B cell (primary cell): ENCODE data around the gene ACHE. TPM values are rescaled to one million over a fixed set of nuclear protein-coding genes. Genes with fewer than 3 reads are reported as not detected.

Experiments used
- ATAC-seq: fragments of 200-7000 bp; cut with Tn5 transposase; one replicate; pipeline ENCODE4 v1.10.0; 2021; ENCODE audit warnings: low read depth, mild to moderate bottlenecking, moderate number of reproducible peaks, moderate library complexity
- CTCF ChIA-PET: fragments of 350-600 bp; sonication (Branson Sonifier 250); formaldehyde crosslinking; loops from one replicate; lab custom pipeline; 2021; ENCODE audit warnings: antibody characterized with exemption, inconsistent platforms; lab: Charles Lee
- POLR2A ChIA-PET: fragments of 350-600 bp; sonication (Branson Sonifier 250); formaldehyde crosslinking; loops from one replicate; lab custom pipeline; 2021; ENCODE audit warnings: antibody characterized with exemption; lab: Charles Lee
- DNase-seq: peaks from one replicate; pipeline ENCODE4 v3.0.0; 2013
- H2AFZ ChIP-seq: 2 replicates; pipeline ENCODE4 v1.6.1; 2012; ENCODE audit warnings: mild to moderate bottlenecking, low read depth, low read length; ENCODE audit not compliant: insufficient read depth, poor library complexity, severe bottlenecking
- H3K27ac ChIP-seq, 2 donors: 1 replicate in 1 of 2; 2 replicates in 1 of 2; pipeline ENCODE4 v1.5.1; 2012 to 2013; ENCODE audit warnings: low read length in 2 of 2, mild to moderate bottlenecking in 2 of 2, moderate library complexity in 1 of 2
- H3K27me3 ChIP-seq, 4 experiments: fragments of 200-600 bp in 1 of 4; sonication (generic) in 1 of 4; replicated peaks in 1 of 4; 1 replicate in 2 of 4; 2 replicates in 2 of 4; pipeline versions ENCODE4 v1.6.1 to v1.7.0; 2013 to 2016; ENCODE audit warnings: low read length in 3 of 4, mild to moderate bottlenecking in 2 of 4, mixed read lengths in 1 of 4, moderate library complexity in 1 of 4; ENCODE audit not compliant: insufficient read depth in 4 of 4, control insufficient read depth in 3 of 4; ENCODE audit errors: control extremely low read depth in 1 of 4
- H3K36me3 ChIP-seq, 2 experiments: replicated peaks in 1 of 2; 1 replicate in 1 of 2; 2 replicates in 1 of 2; pipeline versions ENCODE4 v1.6.1 to v1.7.1; 2013; ENCODE audit warnings: low read length in 1 of 2; ENCODE audit not compliant: insufficient read depth in 2 of 2, control insufficient read depth in 1 of 2; ENCODE audit errors: control extremely low read depth in 1 of 2, extremely low read depth in 1 of 2
- H3K4me1 ChIP-seq, 2 donors: fragments of 200-600 bp in 1 of 2; sonication (generic) in 1 of 2; 1 replicate in 1 of 2; 2 replicates in 1 of 2; pipeline versions ENCODE4 v1.5.1 to v1.6.1; 2013 to 2017; ENCODE audit warnings: low read length in 2 of 2; ENCODE audit not compliant: control insufficient read depth in 2 of 2, insufficient read depth in 2 of 2
- H3K4me2 ChIP-seq: replicated peaks from 2 replicates; pipeline ENCODE3; 2012; ENCODE audit warnings: mild to moderate bottlenecking, low read depth, low read length; ENCODE audit not compliant: poor library complexity, severe bottlenecking
- H3K4me3 ChIP-seq, 5 experiments: fragments of 200-600 bp in 1 of 5; sonication (generic) in 1 of 5; 1 replicate in 3 of 5; 2 replicates in 2 of 5; pipeline versions ENCODE4 v1.5.1 to v1.7.0; 2011 to 2016; ENCODE audit warnings: low read length in 4 of 5, mild to moderate bottlenecking in 4 of 5, low read depth in 2 of 5, control low read depth in 1 of 5, moderate library complexity in 1 of 5; ENCODE audit not compliant: insufficient read depth in 1 of 5; ENCODE audit errors: control extremely low read depth in 1 of 5, extremely low read depth in 1 of 5
- H3K79me2 ChIP-seq: fragments of 200-600 bp; sonication (generic); one replicate; pipeline ENCODE4 v1.6.0; 2016; ENCODE audit warnings: low read length; ENCODE audit not compliant: control insufficient read depth, insufficient read depth
- H3K9ac ChIP-seq: fragments of 200-600 bp; sonication (generic); 2 replicates; pipeline ENCODE4 v1.6.1; 2017; ENCODE audit warnings: mild to moderate bottlenecking, low read length, moderate library complexity
- H3K9me3 ChIP-seq, 3 donors: one replicate each; pipeline versions ENCODE4 v1.6.1 to v1.7.1; 2013; ENCODE audit warnings: low read length in 2 of 3; ENCODE audit not compliant: control insufficient read depth in 2 of 3, insufficient read depth in 1 of 3; ENCODE audit errors: control extremely low read depth in 1 of 3
- H4K20me1 ChIP-seq: 2 replicates; pipeline ENCODE4 v1.6.0; 2012; ENCODE audit warnings: mild to moderate bottlenecking, low read length; ENCODE audit not compliant: insufficient read depth, control insufficient read depth, poor library complexity, severe bottlenecking
- H3K27ac Mint-ChIP-seq: one replicate; pipeline ENCODE4 v1.8.0; 2021; ENCODE audit warnings: mixed read lengths
- H3K27me3 Mint-ChIP-seq: one replicate; pipeline ENCODE4 v1.8.0; 2021; ENCODE audit warnings: mixed read lengths
- H3K4me1 Mint-ChIP-seq: one replicate; pipeline ENCODE4 v1.8.0; 2021; ENCODE audit warnings: mixed read lengths
- H3K4me3 Mint-ChIP-seq: one replicate; pipeline ENCODE4 v1.8.0; 2021; ENCODE audit warnings: mixed read lengths
- H3K9me3 Mint-ChIP-seq: one replicate; pipeline ENCODE4 v1.8.0; 2022; ENCODE audit warnings: mixed read lengths; ENCODE audit not compliant: insufficient read depth
- CTCF ChIP-seq: fragments of 200-600 bp; IDR thresholded peaks from one replicate; pipeline ENCODE4 v1.8.0; 2022; ENCODE audit warnings: antibody characterized with exemption, mild to moderate bottlenecking
- EZH2 ChIP-seq: IDR thresholded peaks from 2 replicates; pipeline ENCODE4 v1.6.1; 2012; ENCODE audit warnings: borderline replicate concordance, low read depth, mild to moderate bottlenecking, moderate library complexity, low read length; ENCODE audit not compliant: insufficient read depth, poor library complexity, severe bottlenecking
- WGBS: methylation state at CpG from one replicate; pipeline ENCODE4 v1.1.5; 2013; ENCODE audit warnings: missing lambda C conversion rate; ENCODE audit not compliant: insufficient coverage; 5-methylcytosine and 5-hydroxymethylcytosine counted together
- intact Hi-C: fragments of 100-400 bp; cut with micrococcal nuclease; formaldehyde crosslinking; loops from one replicate; pipeline ENCODE4 v1.10.0; 2022
- polyA plus RNA-seq: library from polyadenylated mRNA; depleted of rRNA; stranded (reverse); fragments of >200 nt; gene quantifications from 2 replicates; pipeline ENCODE4 v1.2.3, GENCODE V29; 2012
- total RNA-seq, 2 donors: library from RNA; stranded (reverse); fragments of 120-200 nt in 1 of 2; gene quantifications; 1 replicate in 1 of 2; 2 replicates in 1 of 2; pipeline versions ENCODE4 v1.2.3 to v1.2.4, GENCODE V29; 2013 to 2022

Gene ACHE
- total and polyA plus RNA-seq, 2 donors (not counting 1 experiment from before 2014, with no cell fraction given): 0.13 to 0.15 TPM

GRCh38 chr7:100901921-100902332, 6.2 kb upstream of the ACHE start:
- ATAC-seq (no peak), DNase-seq (no peak)
- no peaks in the 10 kb centered on the region for H3K9me3 Mint-ChIP-seq
- no peak overlapping the region for H3K27ac Mint-ChIP-seq
- no peak overlapping the region for H3K4me3 Mint-ChIP-seq
- H3K9ac ChIP-seq: no peak overlapping the region
- H3K4me1 Mint-ChIP-seq: peaks cover 2% of the 10 kb centered on the region
- H3K4me3 ChIP-seq: no peak overlapping the region
- ChIA-PET POLR2A (no interaction called here), CTCF (interaction anchor here (0.6 to 1.4 kb wide), 4 partner anchors 13 to 157 kb away, joined by 3 read pairs; partner anchors contain the start of genes SRRT and UFSP1)
- H3K27me3 ChIP-seq: peaks cover 0 to 22% (median 5%) of the 10 kb centered on the region in 4 experiments
- TF ChIP-seq EZH2 (no peak), CTCF (no peak)
- H3K36me3 ChIP-seq: no peaks in the 10 kb centered on the region
- no peaks in the 10 kb centered on the region for H3K79me2 ChIP-seq
- no peaks in the 10 kb centered on the region for H4K20me1 ChIP-seq
- no peak overlapping the region for H3K4me2 ChIP-seq
- H3K27ac ChIP-seq: no peak overlapping the region
- WGBS: 84% methylated on average over 4 of the region's 5 CpGs
- intact Hi-C loops: no loop called here
- H3K27me3 Mint-ChIP-seq: peaks cover 22% of the 10 kb centered on the region
- peaks cover 4% of the 10 kb centered on the region in 2 donors for H3K4me1 ChIP-seq
- no peak overlapping the region for H2AFZ ChIP-seq
- H3K9me3 ChIP-seq: peaks cover 0 to 11% (median 0%) of the 10 kb centered on the region in 3 donors

DNA sequence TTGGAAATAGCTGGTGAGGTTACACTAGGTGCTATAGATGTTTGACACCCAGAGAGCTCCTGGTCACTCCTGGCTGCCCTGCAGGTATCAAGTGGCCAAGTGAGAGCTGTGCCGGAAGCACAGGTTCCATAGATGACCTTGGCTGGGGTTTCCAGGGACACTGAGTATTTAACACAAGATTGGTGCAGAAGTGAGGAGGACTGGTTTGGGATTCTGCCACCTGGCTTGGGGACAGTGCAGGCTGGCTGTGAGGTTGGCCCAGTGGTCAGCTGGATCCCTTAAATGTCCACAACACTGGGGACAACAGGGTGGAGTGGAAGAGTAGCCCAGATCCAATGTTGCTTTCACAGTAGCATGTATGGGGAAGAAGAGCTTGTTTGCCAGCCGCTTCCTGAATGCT, 5.3 kb upstream of the ACHE start:
- no peak overlapping the region for H3K4me3 Mint-ChIP-seq
- peaks cover 27% of the 10 kb centered on the region for H3K27me3 Mint-ChIP-seq
- CTCF ChIA-PET: interaction anchor here (0.6 to 1.5 kb wide), 6 partner anchors 9 to 382 kb away, joined by 3 to 4 read pairs (median 3); partner anchors contain the start of gene SRRT
- no peaks in the 10 kb centered on the region for H3K9me3 Mint-ChIP-seq
- Histone ChIP-seq H3K9me3 (peaks cover 0 to 10% (median 0%) of the 10 kb centered on the region in 3 donors), H3K9ac (no peak overlapping the region), H3K27ac (no peak overlapping the region), H3K36me3 (no peaks in the 10 kb centered on the region), H2AFZ (no peak overlapping the region), H3K79me2 (no peaks in the 10 kb centered on the region), H3K4me3 (no peak overlapping the region), H3K27me3 (peaks cover 0 to 30% (median 12%) of the 10 kb centered on the region in 4 experiments), H3K4me2 (no peak overlapping the region), H4K20me1 (no peaks in the 10 kb centered on the region), H3K4me1 (peaks cover 11% of the 10 kb centered on the region in 2 donors)
- ATAC-seq (no peak), DNase-seq (no peak)
- H3K4me1 Mint-ChIP-seq: peaks cover 8% of the 10 kb centered on the region
- no peak overlapping the region for H3K27ac Mint-ChIP-seq
- intact Hi-C loops: no loop called here
- TF ChIP-seq CTCF: no peak
- TF ChIP-seq EZH2: no peak
- 92% methylated on average over 1 of the region's 2 CpGs for WGBS
- POLR2A ChIA-PET: no interaction called here
